ENCODE measurements around the gene MLC1. TPM values are rescaled to one million over a fixed set of nuclear protein-coding genes. Genes with fewer than 3 reads are reported as not detected.

MLC1 gene
- total and polyA plus RNA-seq, 10 of the 15 experiments (the other 5 are each of a cell fraction or from before 2014, with no cell fraction given) = 0.03 to 0.15 (median 0.07) TPM; not detected in 7

DNA sequence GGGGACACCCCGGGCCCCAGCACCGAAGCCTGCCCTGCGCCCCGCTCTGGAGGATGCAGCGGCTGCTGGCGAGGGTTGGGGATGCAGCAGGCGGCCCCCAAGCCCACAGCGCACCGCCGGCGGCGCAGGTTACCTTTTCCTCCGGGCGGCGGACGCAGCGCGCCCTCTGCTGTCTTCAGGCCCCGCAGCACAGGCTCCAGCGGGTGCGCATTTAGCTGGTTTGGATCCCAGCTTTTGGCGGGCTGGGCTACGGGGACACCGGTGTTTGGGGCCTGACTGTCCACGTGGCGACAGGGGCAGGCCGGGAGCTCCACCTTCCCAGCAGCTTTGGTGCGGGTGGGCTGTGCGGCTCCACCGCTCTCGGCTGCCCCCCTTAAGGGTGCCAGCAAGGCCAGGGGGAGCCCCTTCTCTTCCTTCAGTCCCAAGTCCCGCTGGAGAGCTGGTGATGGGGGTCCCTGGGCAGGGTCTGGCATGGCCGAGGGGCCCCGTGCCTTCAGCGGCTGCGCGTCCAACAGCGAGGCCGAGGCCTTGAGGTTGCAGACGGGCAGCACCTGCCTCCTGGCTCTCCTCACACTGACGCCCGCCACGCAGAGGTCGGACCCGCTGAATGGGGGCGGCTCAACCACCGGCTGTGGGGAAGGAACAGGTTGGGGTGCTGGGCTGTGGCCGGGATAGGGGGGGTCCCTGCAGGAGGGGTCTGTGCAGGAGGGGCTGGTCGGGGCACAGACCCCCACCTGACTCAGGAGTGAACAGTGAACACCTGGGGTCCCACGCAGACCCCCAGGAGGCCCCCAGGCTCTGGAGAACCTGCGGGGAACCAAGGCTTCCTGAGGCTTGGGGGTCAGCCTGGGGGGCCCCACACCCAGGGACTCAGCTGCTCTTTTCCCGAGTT, 54.7 kb downstream of the MLC1 start:
- WGBS (ENCODE audit: insufficient coverage, insufficient replicate concordance, low lambda C conversion rate, missing lambda C conversion rate) = 7% methylated on average over 50 of the region's 52 CpGs
- peak; percentile 98 for ATAC-seq
- no peak for DNase-seq (ENCODE audit: low read depth, low spot score)
- TF ChIP-seq BCL11A (IDR thresholded peaks at IDR 0.05; ENCODE audit: low read depth, low read length) (no peak), BRCA1 (IDR thresholded peaks at IDR 0.05; ENCODE audit: low read depth, low read length) (no peak), PAX5 (IDR thresholded peaks at IDR 0.05; ENCODE audit: borderline replicate concordance, low read depth, low read length) (no peak), IKZF1 (conservative IDR thresholded peaks at IDR 0.05) (peak; percentile 40; the same call in 1 of the 2 replicates), RAD21 (IDR thresholded peaks at IDR 0.05; ENCODE audit: insufficient read depth, low read depth, low read length) (peak; percentile 91), CBX5 (IDR thresholded peaks at IDR 0.05; ENCODE audit: low read depth) (no peak), JUNB (IDR thresholded peaks at IDR 0.05) (no peak), POU2F2 (IDR thresholded peaks at IDR 0.05; ENCODE audit: borderline replicate concordance, low read depth, low read length) (no peak), LARP7 (IDR thresholded peaks at IDR 0.05) (peak; percentile 12; the same call in 1 of the 2 replicates), STAT3 (IDR thresholded peaks at IDR 0.05; ENCODE audit: low read depth, low read length) (no peak), CBFB (IDR thresholded peaks at IDR 0.05; ENCODE audit: low read depth) (no peak), WRNIP1 (IDR thresholded peaks at IDR 0.05; ENCODE audit: borderline replicate concordance, low read depth, low read length) (no peak), KLF5 (IDR thresholded peaks at IDR 0.05; ENCODE audit: partially characterized antibody) (no peak), TARDBP (IDR thresholded peaks at IDR 0.05; ENCODE audit: borderline replicate concordance) (no peak), SMAD5 (IDR thresholded peaks at IDR 0.05; ENCODE audit: low read depth) (no peak), CEBPB (IDR thresholded peaks at IDR 0.05; ENCODE audit: borderline replicate concordance in 1 of 2, low read depth in 2 of 2, low read length in 2 of 2) (no peak)
- TF ChIP-seq, protein P1, sequence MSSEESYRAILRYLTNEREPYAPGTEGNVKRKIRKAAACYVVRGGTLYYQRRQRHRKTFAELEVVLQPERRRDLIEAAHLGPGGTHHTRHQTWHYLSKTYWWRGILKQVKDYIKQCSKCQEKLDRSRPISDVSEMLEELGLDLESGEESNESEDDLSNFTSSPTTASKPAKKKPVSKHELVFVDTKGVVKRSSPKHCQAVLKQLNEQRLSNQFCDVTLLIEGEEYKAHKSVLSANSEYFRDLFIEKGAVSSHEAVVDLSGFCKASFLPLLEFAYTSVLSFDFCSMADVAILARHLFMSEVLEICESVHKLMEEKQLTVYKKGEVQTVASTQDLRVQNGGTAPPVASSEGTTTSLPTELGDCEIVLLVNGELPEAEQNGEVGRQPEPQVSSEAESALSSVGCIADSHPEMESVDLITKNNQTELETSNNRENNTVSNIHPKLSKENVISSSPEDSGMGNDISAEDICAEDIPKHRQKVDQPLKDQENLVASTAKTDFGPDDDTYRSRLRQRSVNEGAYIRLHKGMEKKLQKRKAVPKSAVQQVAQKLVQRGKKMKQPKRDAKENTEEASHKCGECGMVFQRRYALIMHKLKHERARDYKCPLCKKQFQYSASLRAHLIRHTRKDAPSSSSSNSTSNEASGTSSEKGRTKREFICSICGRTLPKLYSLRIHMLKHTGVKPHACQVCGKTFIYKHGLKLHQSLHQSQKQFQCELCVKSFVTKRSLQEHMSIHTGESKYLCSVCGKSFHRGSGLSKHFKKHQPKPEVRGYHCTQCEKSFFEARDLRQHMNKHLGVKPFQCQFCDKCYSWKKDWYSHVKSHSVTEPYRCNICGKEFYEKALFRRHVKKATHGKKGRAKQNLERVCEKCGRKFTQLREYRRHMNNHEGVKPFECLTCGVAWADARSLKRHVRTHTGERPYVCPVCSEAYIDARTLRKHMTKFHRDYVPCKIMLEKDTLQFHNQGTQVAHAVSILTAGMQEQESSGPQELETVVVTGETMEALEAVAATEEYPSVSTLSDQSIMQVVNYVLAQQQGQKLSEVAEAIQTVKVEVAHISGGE (CRISPR knock-in tag; IDR thresholded peaks at IDR 0.05) = no peak
- TF ChIP-seq, protein P2, sequence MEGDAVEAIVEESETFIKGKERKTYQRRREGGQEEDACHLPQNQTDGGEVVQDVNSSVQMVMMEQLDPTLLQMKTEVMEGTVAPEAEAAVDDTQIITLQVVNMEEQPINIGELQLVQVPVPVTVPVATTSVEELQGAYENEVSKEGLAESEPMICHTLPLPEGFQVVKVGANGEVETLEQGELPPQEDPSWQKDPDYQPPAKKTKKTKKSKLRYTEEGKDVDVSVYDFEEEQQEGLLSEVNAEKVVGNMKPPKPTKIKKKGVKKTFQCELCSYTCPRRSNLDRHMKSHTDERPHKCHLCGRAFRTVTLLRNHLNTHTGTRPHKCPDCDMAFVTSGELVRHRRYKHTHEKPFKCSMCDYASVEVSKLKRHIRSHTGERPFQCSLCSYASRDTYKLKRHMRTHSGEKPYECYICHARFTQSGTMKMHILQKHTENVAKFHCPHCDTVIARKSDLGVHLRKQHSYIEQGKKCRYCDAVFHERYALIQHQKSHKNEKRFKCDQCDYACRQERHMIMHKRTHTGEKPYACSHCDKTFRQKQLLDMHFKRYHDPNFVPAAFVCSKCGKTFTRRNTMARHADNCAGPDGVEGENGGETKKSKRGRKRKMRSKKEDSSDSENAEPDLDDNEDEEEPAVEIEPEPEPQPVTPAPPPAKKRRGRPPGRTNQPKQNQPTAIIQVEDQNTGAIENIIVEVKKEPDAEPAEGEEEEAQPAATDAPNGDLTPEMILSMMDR (IDR thresholded peaks at IDR 0.05 in 2 of 3, conservative IDR thresholded peaks at IDR 0.05 in 1 of 3; ENCODE audit: control insufficient read depth in 2 of 3, extremely low read depth in 1 of 3, insufficient read depth in 1 of 3, low read depth in 3 of 3, low read length in 3 of 3) = peak; percentile 84 to 94 (median 94)

More for the DNA sequence above, 54.7 kb downstream of the MLC1 start:
- Histone ChIP-seq H3K27ac (ENCODE audit: control insufficient read depth, insufficient read depth) (no peak overlapping the region), H3K4me2 (ENCODE audit: control insufficient read depth, insufficient read depth) (0 out of 2 replicates have a peak overlapping the region, but pooled peaks have one; percentile 25), H3K9me3 (replicated peaks; ENCODE audit: control insufficient read depth, insufficient read depth, low read length) (no peaks in the 10 kb centered on the region), H2AFZ (ENCODE audit: control insufficient read depth, low read depth, low read length) (no peak overlapping the region), H3K4me3 (no peak overlapping the region), H3K27me3 (replicated peaks in 1 of 2; ENCODE audit: control insufficient read depth in 2 of 2, insufficient read depth in 2 of 2, low read length in 1 of 2) (peaks cover 0 to 4% of the 10 kb centered on the region in 2 experiments; a peak in 1 of 4 replicates), H4K20me1 (ENCODE audit: control insufficient read depth, insufficient read depth) (no peaks in the 10 kb centered on the region), H3K4me1 (ENCODE audit: control insufficient read depth, insufficient read depth, low read length) (peaks cover 6% of the 10 kb centered on the region; the same call in 1 of the 2 replicates), H3K79me2 (ENCODE audit: control insufficient read depth, insufficient read depth, low read length) (no peaks in the 10 kb centered on the region), H3K9ac (ENCODE audit: control insufficient read depth, insufficient read depth, low read length) (no peak overlapping the region), H3K36me3 (ENCODE audit: control insufficient read depth in 2 of 2, insufficient read depth in 2 of 2, low read length in 1 of 2) (no peaks in the 10 kb centered on the region)
- ChIA-PET SMC1A (ENCODE audit: uncharacterized antibody, unreplicated experiment) (interaction anchor here (0.7 to 3.2 kb wide), 13 partner anchors 12 to 559 kb away, joined by 3 to 43 read pairs (median 4); no protein-coding TSS in a partner anchor), POLR2A (interaction anchor here (0.6 to 1.2 kb wide), 3 partner anchors 12 to 100 kb away, joined by 3 to 4 read pairs (median 3); no protein-coding TSS in a partner anchor), RAD21 (ENCODE audit: unreplicated experiment) (interaction anchor here (0.6 to 2.8 kb wide), 25 partner anchors 13 to 268 kb away, joined by 3 to 81 read pairs (median 4); partner anchors contain the start of genes CRELD2 and IL17REL), CTCF (interaction anchor here (0.6 to 4.5 kb wide), 26 partner anchors 11 to 373 kb away, joined by 3 to 79 read pairs (median 5); no protein-coding TSS in a partner anchor)
- intact Hi-C loops (cut with micrococcal nuclease; ENCODE audit: unreplicated experiment) = loop anchor here (1.0 kb wide), 3 partner anchors 37 to 263 kb away; no protein-coding TSS in a partner anchor
- no TSS peak for BruUV-seq (replicated peaks)
- in situ Hi-C loops (cut with MboI) = loop anchor here (5.0 to 25.0 kb wide), 2 partner anchors 98 to 693 kb away; no protein-coding TSS in a partner anchor
- no peak for FAIRE-seq

Measured in GM12878 (cell line).